ENCODE results near the gene GABRA4.

The GABRA4 gene

DNA sequence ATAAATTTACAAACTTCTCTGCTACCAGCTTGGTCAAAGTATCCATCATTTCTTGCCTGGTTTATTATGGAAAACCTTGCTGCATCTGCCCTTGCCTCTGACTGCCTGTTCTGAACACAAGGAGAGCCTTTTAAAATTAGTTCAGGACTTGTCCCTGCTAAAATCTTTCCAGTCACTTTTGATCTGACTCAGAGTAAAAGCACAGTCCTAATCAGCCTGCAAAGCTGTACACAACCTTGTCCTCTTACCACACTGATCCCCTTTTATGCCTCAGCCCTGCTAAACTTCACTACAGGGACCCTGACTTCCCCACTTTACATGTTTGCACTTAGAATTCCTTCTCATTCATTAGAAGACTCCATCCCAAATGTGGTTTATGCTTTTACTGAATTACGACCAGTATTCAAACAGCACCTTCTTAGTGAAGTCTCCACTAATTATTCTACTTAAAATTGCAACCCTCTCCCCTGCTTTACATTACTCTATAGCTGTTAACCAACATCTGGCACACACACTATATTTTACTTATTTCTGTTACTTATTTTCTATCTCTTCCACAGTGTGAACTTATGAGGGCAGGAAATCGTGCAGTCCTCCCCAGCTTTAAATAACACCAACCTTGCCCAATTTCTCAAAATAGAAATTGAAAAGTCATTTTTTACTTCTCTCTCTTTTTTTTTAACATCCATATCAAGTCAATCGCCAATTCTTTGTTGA, 6.3 kb downstream of the GABRA4 start:
- no peak overlapping the region for H3K9ac ChIP-seq
- no peak for TF ChIP-seq Cebpa-rat (IDR thresholded peaks at IDR 0.05)

DNA sequence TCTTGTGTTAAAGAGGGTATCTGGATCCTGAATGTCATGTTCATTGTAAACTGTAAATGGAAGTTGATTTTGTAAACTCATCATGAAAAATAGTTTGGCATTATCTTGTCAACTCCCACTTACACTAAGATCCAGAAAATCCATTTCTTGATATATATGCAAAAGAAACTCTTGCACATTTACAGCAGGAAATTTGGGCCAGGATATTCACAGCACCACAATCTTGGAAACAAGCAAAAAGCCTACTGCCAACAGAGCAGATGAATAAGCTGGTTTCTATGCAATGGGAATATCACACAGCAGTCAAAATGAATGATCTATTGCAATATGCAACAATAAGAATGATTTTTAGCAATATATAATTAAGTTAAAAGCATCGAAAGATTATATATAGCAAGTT, 8.6 kb downstream of the GABRA4 start:
- Histone ChIP-seq H4K20me1 (no peaks in the 10 kb centered on the region), H3K27ac (no peak overlapping the region), H3K36me3 (no peaks in the 10 kb centered on the region)

More for the DNA sequence above, 6.3 kb downstream of the GABRA4 start:
- no peak overlapping the region for H3K4me3 ChIP-seq
- 0 out of 22 replicates have a peak, but pooled peaks cover 0 to under 1% (median 0%) of the 10 kb centered on the region in 11 experiments for H3K9me3 ChIP-seq (replicated peaks in 1 of 11)
- H3K27ac ChIP-seq, result no peak overlapping the region
- no peaks in the 10 kb centered on the region; a peak in 1 of 20 replicates for H3K4me1 ChIP-seq
- no peaks in the 10 kb centered on the region for H3K36me3 ChIP-seq
- no peak overlapping the region; a peak in 1 of 22 replicates for H3K4me2 ChIP-seq
- H4K20me1 ChIP-seq, result no peaks in the 10 kb centered on the region
- no peaks in the 10 kb centered on the region for H3K27me3 ChIP-seq

DNA sequence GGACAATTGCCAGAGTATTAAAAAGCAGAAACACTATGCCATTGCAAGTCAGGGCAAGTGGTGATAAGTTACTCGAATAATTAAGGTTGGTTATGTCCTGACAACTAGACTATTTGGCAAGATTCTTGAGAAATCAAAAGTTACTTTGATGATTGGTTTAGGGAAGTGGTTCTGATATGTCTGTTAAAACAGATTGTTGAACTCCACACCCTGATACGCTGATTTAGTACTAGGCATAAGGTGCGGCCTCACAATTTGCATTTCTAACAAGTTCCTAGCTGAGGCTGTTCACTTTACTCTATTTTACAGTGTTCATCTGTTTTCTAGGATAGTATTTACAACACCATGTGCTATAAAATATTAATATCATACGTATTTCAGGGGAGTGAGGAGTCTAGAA, 12.5 kb downstream of the GABRA4 start:
- no peak overlapping the region for H3K4me3 ChIP-seq
- no peak overlapping the region for H3K27ac ChIP-seq
- no peak overlapping the region for H3K9ac ChIP-seq
- H3K9me3 ChIP-seq (replicated peaks in 1 of 11), result no peaks in the 10 kb centered on the region
- no peaks in the 10 kb centered on the region for H4K20me1 ChIP-seq
- no peaks in the 10 kb centered on the region for H3K27me3 ChIP-seq
- H3K4me2 ChIP-seq, result no peak overlapping the region
- TF ChIP-seq Cebpa-rat (IDR thresholded peaks at IDR 0.05), result no peak
- no peaks in the 10 kb centered on the region for H3K36me3 ChIP-seq
- peaks cover 0 to 9% (median 0%) of the 10 kb centered on the region in 10 experiments; a peak in 6 of 20 replicates for H3K4me1 ChIP-seq

More for the DNA sequence above, 8.6 kb downstream of the GABRA4 start:
- no peaks in the 10 kb centered on the region for H3K27me3 ChIP-seq
- no peak overlapping the region for H3K9ac ChIP-seq
- H3K9me3 ChIP-seq (replicated peaks in 1 of 11), result no peaks in the 10 kb centered on the region
- TF ChIP-seq Cebpa-rat (IDR thresholded peaks at IDR 0.05), result no peak
- H3K4me3 ChIP-seq, result no peak overlapping the region
- H3K4me2 ChIP-seq, result no peak overlapping the region
- no peaks in the 10 kb centered on the region; a peak in 1 of 20 replicates for H3K4me1 ChIP-seq

DNA sequence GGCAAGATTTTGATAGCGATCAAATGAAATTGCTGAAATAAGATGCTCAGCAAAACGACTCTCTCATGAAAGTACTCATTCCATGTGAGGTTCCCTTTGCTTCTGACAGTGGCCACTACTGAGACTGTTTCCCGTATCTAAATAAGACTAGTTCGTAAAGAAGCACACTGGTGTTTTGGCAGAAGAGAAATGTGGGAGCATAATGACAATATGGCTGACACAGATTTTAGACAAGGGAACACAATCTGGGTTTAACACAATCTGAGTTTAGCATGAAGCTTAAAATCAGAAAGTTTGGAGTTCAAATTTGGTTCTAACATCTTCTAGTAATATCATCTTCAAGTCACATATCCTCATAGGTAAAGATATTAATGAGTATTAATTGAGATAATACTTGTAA, 13.7 kb downstream of the GABRA4 start:
- Histone ChIP-seq H3K9ac (no peak overlapping the region), H3K9me3 (replicated peaks in 1 of 11) (no peaks in the 10 kb centered on the region), H3K4me1 (peaks cover 0 to 18% (median 0%) of the 10 kb centered on the region in 10 experiments; a peak in 6 of 20 replicates), H3K4me3 (no peak overlapping the region), H3K27me3 (no peaks in the 10 kb centered on the region), H4K20me1 (no peaks in the 10 kb centered on the region), H3K36me3 (no peaks in the 10 kb centered on the region), H3K27ac (peak overlapping the region in 1 of 11 experiments; percentile 1; a peak in 1 of 22 replicates), H3K4me2 (no peak overlapping the region)
- TF ChIP-seq Cebpa-rat (IDR thresholded peaks at IDR 0.05), result no peak

- TF ChIP-seq Cebpa-rat (IDR thresholded peaks at IDR 0.05), result no peak
- no peaks in the 10 kb centered on the region for H3K27me3 ChIP-seq
- H4K20me1 ChIP-seq, result no peaks in the 10 kb centered on the region
- no peaks in the 10 kb centered on the region for H3K9me3 ChIP-seq (replicated peaks in 1 of 11)
- H3K4me3 ChIP-seq, result no peak overlapping the region
- H3K36me3 ChIP-seq, result no peaks in the 10 kb centered on the region
- H3K4me1 ChIP-seq, result peaks cover 0 to 19% (median 0%) of the 10 kb centered on the region in 10 experiments; a peak in 6 of 20 replicates
- no peak overlapping the region for H3K9ac ChIP-seq
- H3K4me2 ChIP-seq, result no peak overlapping the region
- peak overlapping the region in 1 of 11 experiments; percentile 1; a peak in 1 of 22 replicates for H3K27ac ChIP-seq
Measured at GRCh38 chr4:46979283-46979682, 14.1 kb downstream of the GABRA4 start.

DNA sequence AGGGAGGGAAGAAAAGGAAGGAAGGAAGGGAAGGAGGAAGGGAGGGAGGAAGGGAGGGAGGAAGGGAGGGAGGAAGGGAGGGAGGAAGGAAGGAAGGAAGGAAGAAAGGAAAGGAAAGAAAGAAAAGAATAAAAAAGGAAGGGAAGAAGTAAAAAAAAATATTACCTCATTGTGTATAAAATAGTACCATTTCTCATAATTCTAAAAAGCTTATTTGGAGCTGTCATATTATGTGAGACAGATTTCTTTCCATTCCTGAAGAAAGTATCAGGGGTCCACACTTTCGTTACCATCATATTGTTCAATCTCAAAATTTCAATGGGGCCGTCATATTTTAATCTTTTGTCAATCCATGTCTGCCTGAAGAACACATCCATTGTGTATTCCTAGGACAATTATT, 16.1 kb downstream of the GABRA4 start:
- Histone ChIP-seq H3K4me2 (no peak overlapping the region), H3K9me3 (replicated peaks in 1 of 11) (no peaks in the 10 kb centered on the region), H3K27me3 (no peaks in the 10 kb centered on the region), H4K20me1 (no peaks in the 10 kb centered on the region), H3K36me3 (no peaks in the 10 kb centered on the region), H3K9ac (no peak overlapping the region), H3K27ac (no peak overlapping the region), H3K4me1 (peaks cover 0 to 19% (median 0%) of the 10 kb centered on the region in 10 experiments; a peak in 6 of 20 replicates), H3K4me3 (no peak overlapping the region)
- TF ChIP-seq Cebpa-rat (IDR thresholded peaks at IDR 0.05), result no peak

DNA sequence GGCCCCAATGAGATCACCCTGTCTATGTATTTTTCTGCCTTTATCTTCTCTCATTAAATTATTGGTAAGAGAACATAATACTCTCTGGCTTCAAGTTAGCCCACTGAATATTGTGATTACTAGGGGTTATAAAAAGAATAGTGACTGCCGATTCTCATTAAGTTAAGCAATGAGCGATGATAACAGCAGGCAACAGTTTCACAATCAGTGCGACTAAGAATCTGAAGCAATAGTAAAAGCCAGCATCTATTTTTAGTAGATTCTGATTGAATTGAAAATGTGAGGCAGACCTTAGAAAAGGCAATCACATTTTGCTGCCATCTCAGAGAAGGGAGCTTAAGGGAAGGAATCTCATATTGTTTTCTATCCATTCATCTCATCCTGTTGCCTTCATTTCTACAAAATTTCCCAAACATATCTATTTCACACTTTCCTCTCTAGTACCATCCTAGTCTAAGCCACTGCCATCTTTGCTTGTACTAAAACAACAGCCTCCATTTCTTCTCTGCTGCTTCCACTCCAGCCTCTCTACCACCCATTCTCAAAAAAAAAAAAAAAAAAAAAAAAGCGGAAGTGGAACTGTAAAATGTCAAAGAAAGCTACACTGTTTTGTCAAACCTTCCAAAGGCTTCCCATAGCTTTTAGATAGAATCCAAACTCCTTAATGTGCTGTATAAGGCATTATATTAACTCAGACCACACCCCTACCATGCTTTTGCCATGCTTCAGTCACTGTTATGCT, 17.4 kb downstream of the GABRA4 start:
- Histone ChIP-seq H3K4me1 (peaks cover 0 to 19% (median 0%) of the 10 kb centered on the region in 10 experiments; a peak in 6 of 20 replicates), H3K36me3 (no peaks in the 10 kb centered on the region), H3K9ac (peak overlapping the region in 1 of 11 experiments; percentile 15; a peak in 2 of 22 replicates), H3K27ac (peak overlapping the region in 6 of 11 experiments; percentile 17 to 63 (median 43); a peak in 8 of 22 replicates), H3K27me3 (no peaks in the 10 kb centered on the region), H3K9me3 (replicated peaks in 1 of 11) (no peaks in the 10 kb centered on the region), H3K4me3 (no peak overlapping the region), H4K20me1 (no peaks in the 10 kb centered on the region), H3K4me2 (peak overlapping the region in 4 of 11 experiments; percentile 34 to 60 (median 37); a peak in 7 of 22 replicates)
- peak in 1 of 11 experiments; percentile 53; a peak in 2 of 22 replicates for TF ChIP-seq Cebpa-rat (IDR thresholded peaks at IDR 0.05)

GRCh38 chr4:46974891-46975543, 18.4 kb downstream of the GABRA4 start:
- H4K20me1 ChIP-seq, result no peaks in the 10 kb centered on the region
- TF ChIP-seq Cebpa-rat (IDR thresholded peaks at IDR 0.05), result no peak
- no peaks in the 10 kb centered on the region for H3K27me3 ChIP-seq
- H3K9ac ChIP-seq, result no peak overlapping the region
- H3K27ac ChIP-seq, result peak overlapping the region in 6 of 11 experiments; percentile 18 to 63 (median 43); a peak in 6 of 22 replicates
- H3K4me3 ChIP-seq, result no peak overlapping the region
- H3K4me2 ChIP-seq, result peak overlapping the region in 4 of 11 experiments; percentile 34 to 60 (median 37); a peak in 2 of 22 replicates
- H3K4me1 ChIP-seq, result peaks cover 0 to 19% (median 0%) of the 10 kb centered on the region in 10 experiments; a peak in 6 of 20 replicates
- no peaks in the 10 kb centered on the region for H3K36me3 ChIP-seq
- H3K9me3 ChIP-seq (replicated peaks in 1 of 11), result no peaks in the 10 kb centered on the region

DNA sequence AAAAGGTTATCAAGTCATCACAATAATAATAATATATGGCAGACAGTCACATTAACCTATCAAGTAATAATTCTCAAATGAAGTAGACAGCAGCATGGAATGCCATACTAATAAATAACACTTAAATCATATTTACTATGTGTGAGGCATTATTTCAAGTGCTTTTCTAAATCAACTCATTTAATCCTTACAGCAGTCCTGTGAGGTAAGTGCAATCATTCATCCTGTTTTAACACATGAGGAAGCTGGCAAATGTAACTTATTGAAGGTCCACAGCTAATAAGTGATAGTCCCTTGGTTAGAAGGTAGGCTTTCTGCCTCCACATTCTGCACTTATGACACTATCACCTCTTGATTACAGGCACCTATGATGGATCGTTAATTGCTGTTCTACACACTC, 24.5 kb downstream of the GABRA4 start:
- no peak overlapping the region for H3K9ac ChIP-seq
- H3K4me2 ChIP-seq, result no peak overlapping the region
- no peaks in the 10 kb centered on the region for H3K9me3 ChIP-seq (replicated peaks in 1 of 11)

More for the DNA sequence above, 24.5 kb downstream of the GABRA4 start:
- no peaks in the 10 kb centered on the region for H3K4me1 ChIP-seq
- H3K4me3 ChIP-seq, result no peak overlapping the region
- H3K27me3 ChIP-seq, result no peaks in the 10 kb centered on the region
- H4K20me1 ChIP-seq, result no peaks in the 10 kb centered on the region
- no peak overlapping the region for H3K27ac ChIP-seq
- H3K36me3 ChIP-seq, result no peaks in the 10 kb centered on the region
- no peak for TF ChIP-seq Cebpa-rat (IDR thresholded peaks at IDR 0.05)
